Measurements from ENCODE around the gene PPM1J.
"Not testable (repeated sequence)": the region's sequence is repeated elsewhere in the genome, so short reads cannot be mapped to it uniquely, and the experiment has no call there.

Gene PPM1J

DNA sequence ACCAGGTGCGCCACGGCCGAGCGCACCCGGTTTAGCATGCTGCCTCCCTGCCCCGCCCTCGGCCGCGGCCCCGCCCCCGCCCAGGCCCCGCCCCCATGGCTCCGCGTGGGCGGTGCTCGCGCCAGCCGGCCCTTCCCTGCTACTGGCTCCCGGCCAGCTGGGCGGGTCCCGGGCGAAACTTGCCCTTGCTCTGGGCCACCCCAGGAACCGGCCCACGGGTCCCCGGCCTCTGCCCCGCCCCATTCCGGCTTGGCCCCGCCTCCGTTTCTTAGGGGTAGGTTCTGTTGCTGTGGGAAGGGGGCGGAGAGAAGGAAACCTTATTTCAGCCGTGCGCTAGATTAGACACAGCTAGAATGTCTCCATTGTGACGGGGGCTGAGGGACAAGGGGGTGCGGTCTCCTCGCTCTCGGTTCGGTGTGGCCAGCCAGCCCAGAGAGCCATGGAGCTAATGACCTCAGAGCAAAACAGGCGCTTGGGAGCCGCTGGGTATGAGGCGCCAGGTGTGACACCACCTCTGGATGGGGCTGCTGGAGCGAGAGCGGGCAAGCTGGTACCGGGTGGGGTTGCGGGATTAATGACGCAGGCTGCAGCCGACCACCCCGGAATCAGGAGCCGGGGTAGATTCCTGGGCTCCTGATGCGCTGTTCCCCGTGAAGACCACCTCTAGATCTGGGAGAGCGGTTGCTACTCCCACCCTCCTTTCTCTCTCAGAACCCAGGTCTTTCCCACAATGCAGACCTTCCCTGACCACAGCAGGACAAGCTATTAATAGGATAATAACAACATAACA lies at the start of gene PPM1J:
Gene PPM1J (minus strand): TSS at position 69 of the 790 bp plus-strand sequence. CDS start 31 bp downstream, at position 38.
- DNase-seq (ENCODE audit: low read depth in 3 of 3), result peak; percentile 94 to 95 (median 94)

DNA sequence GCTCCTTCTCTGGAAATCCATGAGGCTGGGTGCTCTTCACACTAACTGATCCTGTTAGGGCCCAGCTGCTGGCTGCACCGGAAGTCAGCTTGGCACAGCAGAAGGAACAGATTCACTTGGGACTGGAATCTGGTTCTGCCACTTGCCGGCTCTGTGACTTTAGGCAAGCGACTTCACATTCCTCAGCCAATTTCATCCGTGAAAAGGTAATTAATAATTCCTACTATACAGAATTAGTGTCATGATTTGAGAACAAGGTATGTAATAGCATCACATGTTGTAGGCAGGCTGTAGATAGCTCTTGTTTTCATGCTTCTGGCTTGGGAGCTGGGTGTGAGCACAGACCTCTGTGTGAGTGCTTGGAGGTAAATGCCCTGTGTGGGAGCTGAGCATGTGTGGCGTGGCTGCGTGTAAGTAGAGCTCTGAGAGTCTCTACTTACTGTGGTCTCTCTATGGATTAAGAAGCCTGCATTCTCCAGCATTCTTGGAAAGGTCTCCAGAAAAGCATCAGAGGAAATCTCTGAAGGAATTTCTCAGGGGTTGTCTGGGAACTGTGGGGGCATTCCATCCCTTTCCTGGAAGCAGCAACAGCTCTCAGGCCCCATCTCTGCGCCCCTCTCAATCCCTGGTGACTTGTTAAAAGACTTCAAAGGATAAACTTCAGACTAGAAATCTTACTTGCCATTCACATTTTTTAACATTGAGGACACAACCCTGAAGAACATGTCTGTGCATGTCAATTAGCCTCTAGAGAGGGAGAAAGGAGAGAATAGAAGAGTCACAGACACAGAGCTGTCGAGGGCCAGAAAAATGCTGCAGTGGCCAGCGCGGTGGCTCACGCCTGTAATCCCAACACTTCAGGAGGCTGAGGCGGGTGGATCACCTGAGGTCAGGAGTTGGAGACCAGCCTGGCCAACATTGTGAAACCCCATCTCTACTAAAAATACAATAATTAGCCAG lies 47.7 kb upstream of the PPM1J start:
- DNase-seq (ENCODE audit: low read depth in 3 of 3), result no peak

DNA sequence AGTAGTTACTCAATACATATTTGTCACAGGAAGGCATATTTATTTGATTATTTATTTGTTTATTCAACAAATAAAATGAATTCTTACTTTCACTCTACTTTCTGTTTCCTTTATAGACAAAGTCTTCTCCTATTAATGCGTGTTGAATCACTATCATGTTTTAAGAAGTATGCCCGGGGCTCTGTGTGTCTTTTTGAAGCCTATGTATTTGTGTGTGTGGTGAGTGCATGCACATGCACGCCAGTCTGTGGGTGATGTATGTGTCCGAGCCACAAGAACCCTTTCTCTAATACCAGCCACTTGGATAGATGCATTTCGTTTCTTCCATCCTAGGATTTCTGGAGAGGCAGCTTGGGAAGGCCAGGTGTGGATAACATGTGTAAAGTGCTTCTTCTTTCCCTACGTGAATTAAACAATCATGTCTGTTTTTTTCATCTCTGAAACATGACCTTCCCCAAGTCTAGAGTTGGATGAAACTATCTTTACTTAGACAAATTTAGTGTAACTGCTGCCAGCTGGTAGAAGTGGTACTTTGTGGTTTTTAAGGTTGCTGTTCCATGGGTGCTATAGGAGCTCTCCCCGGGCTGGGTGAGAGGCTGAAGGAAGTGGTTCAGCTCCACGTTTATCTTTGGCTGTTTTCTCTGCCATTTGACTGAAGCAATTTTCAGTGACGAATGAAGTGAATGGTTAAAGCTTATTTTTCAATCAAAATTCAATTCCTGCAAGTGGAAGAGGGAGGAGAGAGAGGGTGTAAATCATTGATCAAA lies 46.8 kb upstream of the PPM1J start:
- DNase-seq (ENCODE audit: low read depth in 3 of 3), result no peak

DNA sequence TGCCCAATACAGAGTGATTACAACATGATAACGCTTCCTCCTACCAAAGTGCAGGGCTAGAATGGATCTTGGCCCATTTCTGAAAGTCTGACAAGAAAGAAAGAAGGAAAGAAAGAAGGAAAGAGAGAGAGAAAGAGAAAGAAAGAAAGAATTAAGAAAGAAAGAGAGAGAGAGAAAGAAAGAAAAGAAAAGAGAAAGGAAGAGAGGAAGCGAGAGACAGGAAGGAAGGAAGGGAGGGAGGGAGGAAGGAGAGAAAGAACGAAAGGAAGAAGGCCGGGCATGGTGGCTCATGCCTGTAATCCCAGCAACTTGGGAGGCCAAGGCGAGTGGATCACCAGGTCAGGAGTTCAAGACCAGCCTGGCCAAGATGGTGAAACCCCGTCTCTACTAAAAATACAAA lies 44.1 kb upstream of the PPM1J start:
- DNase-seq (ENCODE audit: low read depth in 3 of 3), result no peak

DNA sequence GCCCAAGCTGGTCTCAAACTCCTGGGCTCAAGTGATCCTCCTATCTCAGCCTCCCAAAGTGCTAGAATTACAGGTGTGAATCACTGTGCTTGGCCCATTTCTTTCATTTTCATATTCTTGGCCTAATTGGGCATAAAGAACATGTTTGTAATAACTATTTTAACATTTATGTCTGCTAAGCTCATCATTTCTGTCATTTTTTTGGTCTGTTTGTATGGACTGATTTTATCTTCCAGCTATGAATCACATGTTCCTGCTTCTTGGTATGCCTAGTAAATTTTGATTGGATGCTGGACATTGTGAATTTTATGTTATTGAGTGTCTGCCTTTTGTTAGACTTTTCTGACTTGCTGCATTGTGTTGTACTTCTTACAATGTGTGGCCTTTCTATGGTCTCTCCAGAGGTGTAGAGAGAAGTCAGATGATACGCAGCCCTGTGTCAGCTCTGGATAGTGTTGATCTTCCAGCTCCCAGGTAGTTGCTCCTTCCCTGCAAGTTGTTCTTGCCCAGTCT lies 39.0 kb upstream of the PPM1J start:
- DNase-seq (ENCODE audit: low read depth in 3 of 3), result no peak

DNA sequence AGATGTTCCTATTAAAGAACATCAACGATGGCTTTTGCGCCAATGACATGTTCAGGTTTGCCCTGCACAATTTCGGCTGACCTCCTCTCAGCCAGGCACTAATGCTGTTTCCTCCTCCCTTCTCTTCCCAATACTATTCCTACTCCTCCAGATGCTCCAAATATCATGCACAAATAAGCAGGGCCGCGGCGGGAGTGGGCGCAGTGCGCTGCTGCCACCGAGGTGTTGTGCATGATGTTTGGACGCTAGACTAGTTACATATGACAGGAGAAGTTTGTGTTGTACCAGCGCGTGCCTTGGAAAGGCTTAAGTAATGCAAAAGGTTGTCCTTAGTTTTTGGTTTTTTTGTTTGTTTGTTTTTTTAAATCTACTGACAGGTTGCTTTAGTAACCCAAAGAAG lies 33.3 kb upstream of the PPM1J start:
- DNase-seq (ENCODE audit: low read depth in 3 of 3), result no peak

DNA sequence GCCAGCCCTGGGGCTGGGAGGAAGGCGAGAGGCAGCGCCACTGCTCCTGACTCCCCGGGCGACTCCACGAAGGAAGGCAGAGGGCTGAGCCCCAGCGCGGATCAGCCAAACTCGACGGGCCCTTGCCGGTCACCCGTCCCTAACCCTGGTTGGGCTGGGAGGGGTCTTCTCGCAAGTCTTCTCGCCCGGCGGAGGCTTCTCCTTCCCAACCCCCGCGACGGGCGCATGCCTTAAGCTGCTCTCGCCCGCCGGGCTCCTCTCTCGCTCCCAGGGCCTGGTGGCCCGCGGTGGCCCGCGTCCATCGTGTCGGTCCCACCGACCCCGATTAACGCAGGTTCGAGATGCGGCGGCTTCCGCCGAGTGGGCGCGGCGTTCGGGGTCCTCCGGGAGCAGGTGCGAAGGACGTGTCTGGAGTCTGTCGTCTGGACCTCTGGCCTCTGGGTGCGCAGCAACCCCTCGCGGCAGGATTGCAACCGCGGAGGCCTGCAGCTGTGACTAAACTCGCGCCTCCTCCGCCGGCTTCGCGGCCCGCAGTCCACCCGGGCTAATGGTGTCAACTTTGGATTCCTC lies 29.0 kb upstream of the PPM1J start:
- no peak for DNase-seq (ENCODE audit: low read depth in 3 of 3)

GRCh38 chr1:112743174-112744008 lies 28.3 kb upstream of the PPM1J start:
- DNase-seq (ENCODE audit: low read depth in 3 of 3), result no peak

GRCh38 chr1:112737573-112737972 lies 22.4 kb upstream of the PPM1J start:
- DNase-seq (ENCODE audit: low read depth in 3 of 3), result no peak

- DNase-seq (ENCODE audit: low read depth in 3 of 3), result no peak
These were observed 20.6 kb upstream of the PPM1J start for GRCh38 chr1:112735752-112736151.

- no peak for DNase-seq (ENCODE audit: low read depth in 3 of 3)
These were observed 16.3 kb upstream of the PPM1J start for GRCh38 chr1:112731451-112731850.

- DNase-seq (ENCODE audit: low read depth in 3 of 3), result no peak
These were observed 14.8 kb upstream of the PPM1J start for GRCh38 chr1:112729909-112730308.

GRCh38 chr1:112729011-112729410 lies 13.9 kb upstream of the PPM1J start:
- not testable (repeated sequence) for DNase-seq (ENCODE audit: low read depth in 3 of 3)

DNA sequence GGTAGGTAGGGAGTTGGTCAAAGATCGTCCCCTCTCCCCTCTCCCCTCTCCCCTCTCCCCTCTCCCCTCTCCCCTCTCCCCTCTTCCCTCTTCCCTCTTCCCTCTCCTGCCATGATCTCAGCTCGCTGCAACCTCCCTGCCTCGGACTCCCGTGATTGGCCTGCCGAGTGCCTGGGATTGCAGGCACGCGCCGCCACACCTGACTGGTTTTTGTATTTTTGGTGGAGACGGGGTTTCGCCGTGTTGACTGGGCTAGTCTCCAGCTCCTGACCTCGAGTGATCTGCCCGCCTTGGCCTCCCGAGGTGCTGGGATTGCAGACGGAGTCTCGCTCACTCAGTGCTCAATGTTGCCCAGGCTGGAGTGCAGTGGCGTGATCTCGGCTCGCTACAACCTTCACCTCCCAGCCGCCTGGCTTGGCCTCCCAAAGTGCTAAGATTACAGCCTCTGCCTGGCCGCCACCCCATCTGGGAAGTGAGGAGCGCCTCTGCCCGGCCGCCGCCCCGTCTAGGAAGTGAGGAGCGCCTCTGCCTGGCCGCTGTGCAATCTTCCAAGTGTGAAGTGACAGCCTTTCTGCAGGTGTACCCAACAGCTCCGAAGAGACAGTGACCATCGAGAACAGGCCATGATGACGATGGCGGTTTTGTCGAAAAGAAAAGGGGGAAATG lies 13.3 kb upstream of the PPM1J start:
- not testable (repeated sequence) for DNase-seq (ENCODE audit: low read depth in 3 of 3)

- DNase-seq (ENCODE audit: low read depth in 3 of 3), result no peak
These were observed 12.6 kb upstream of the PPM1J start for GRCh38 chr1:112727716-112728115.

DNA sequence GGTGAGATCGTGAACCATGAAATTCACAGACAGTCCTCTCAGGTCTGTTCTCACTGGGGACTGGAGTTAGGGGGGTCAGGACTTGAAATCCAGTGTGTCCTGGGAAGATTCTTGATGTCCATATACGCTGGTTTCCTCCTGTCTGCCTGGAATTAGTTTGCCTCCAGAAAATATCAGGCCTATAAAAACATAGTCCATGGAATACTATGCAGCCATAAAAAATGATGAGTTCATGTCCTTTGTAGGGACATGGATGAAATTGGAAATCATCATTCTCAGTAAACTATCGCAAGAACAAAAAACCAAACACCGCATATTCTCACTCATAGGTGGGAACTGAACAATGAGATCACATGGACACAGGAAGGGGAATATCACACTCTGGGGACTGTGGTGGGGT lies 9.1 kb upstream of the PPM1J start:
- DNase-seq (ENCODE audit: low read depth in 3 of 3), result not testable (repeated sequence)

GRCh38 chr1:112723511-112723839 lies 8.3 kb upstream of the PPM1J start:
- DNase-seq (ENCODE audit: low read depth in 3 of 3), result no peak

- DNase-seq (ENCODE audit: low read depth in 3 of 3), result no peak
These were observed 7.7 kb upstream of the PPM1J start for GRCh38 chr1:112722601-112723510.

DNA sequence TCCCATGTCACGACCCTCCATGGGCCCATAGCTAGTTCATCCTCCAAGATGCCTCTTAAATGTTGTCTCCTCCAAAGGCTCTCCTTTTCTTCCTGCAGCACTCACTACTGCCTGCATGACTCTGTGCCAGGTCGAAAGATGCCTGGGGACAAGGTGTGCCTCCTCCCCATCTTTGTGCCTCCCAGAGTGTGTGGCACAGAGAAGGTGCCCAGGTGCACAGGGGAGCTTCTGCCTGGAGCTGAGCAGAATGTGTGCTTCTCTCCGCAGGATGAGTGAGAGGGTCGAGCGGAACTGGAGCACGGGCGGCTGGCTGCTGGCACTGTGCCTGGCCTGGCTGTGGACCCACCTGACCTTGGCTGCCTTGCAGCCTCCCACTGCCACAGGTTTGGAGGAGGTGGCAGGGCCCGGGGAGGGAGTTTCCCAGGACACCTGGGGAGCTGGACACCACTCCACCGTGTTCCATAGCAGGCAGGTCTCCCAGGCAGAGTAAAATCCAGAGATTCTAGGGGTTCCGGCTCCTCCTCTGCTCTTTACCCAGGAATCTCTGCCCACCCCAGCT lies 6.9 kb upstream of the PPM1J start:
- no peak for DNase-seq (ENCODE audit: low read depth in 3 of 3)

Data from stimulated activated CD4-positive, alpha-beta T cell treated with anti-CD3 and anti-CD28 coated beads, TNF-alpha, amount 100 ng/mL, for 4 hours (primary cell).